K562 treated with DMSO at 1 percent for 48 hours (cell line): ENCODE results near the gene COLQ. TPM values are rescaled to one million over a fixed set of nuclear protein-coding genes. Genes with fewer than 3 reads are reported as not detected.

ENCODE experiments used
- total RNA-seq: library from RNA; unstranded; fragments of 300-600 nt; gene quantifications from 2 replicates; pipeline ENCODE4 v1.2.3, GENCODE V29; 2022; ENCODE audit warnings: low replicate concordance; ENCODE audit errors: extremely low read depth

COLQ gene
- not detected in 2 replicates for total RNA-seq

GRCh38 chr3:15521573-15521965, at the start of gene COLQ:
COLQ (minus strand) TSS chr3:15521706; CDS start chr3:15521625, 81 bp downstream.

GRCh38 chr3:15427182-15427880, 94.2 kb downstream of the COLQ start, which contains the start of the genes EAF1 and METTL6:
EAF1 (plus strand) TSS chr3:15427598; CDS start chr3:15427780, 182 bp downstream.
METTL6 (minus strand) TSS chr3:15427544; CDS start chr3:15426511, 1,033 bp downstream.

Other genes with a start within 250 kb of the COLQ start
- not detected in 2 replicates for gene SH3BP5, start 189.1 kb downstream of the COLQ start, total RNA-seq
- gene METTL6, start 94.2 kb downstream of the COLQ start, total RNA-seq, result not detected in 2 replicates
- gene EAF1, start 94.1 kb downstream of the COLQ start, total RNA-seq, result not detected in 2 replicates
- not detected in 2 replicates for gene HACL1, start 79.9 kb upstream of the COLQ start, total RNA-seq
- gene BTD, start 80.0 kb upstream of the COLQ start, total RNA-seq, result not detected in 2 replicates